Pancreas (tissue), 10 donors: ENCODE results near the gene CDKN1A. TPM values are rescaled to one million over a fixed set of nuclear protein-coding genes. Genes with fewer than 3 reads are reported as not detected.

Source experiments
- ATAC-seq, 4 donors: fragments of 200-7000 bp; cut with Tn5 transposase; one replicate each; pipeline versions ENCODE4 v1.8.0 to v1.9.1; 2020; ENCODE audit warnings: mild to moderate bottlenecking in 4 of 4, moderate library complexity in 4 of 4
- DNase-seq, 6 donors: peaks; one replicate each; pipeline ENCODE4 v3.0.0-alpha.2; 2020
- FAIRE-seq: peaks from 2 replicates; lab custom pipeline; 2012; peaks lifted over from hg19 to GRCh38; lab: Jason Lieb, UNC
- H3K27ac ChIP-seq, 4 donors: fragments of 200-600 bp; sonication (generic); 1 replicate in 3 of 4; 2 replicates in 1 of 4; pipeline versions ENCODE4 v1.5.0 to v1.8.0; 2020
- H3K27me3 ChIP-seq, 4 donors: fragments of 200-600 bp; one replicate each; pipeline ENCODE4 v1.8.0; 2021
- H3K36me3 ChIP-seq, 3 donors: fragments of 200-600 bp; sonication (generic) in 1 of 3; one replicate each; pipeline versions ENCODE4 v1.5.0 to v1.8.0; 2020 to 2021
- H3K4me1 ChIP-seq, 3 donors: fragments of 200-600 bp; one replicate each; pipeline ENCODE4 v1.8.0; 2021
- H3K4me3 ChIP-seq, 4 donors: fragments of 200-600 bp; sonication (generic) in 2 of 4; one replicate each; pipeline versions ENCODE4 v1.5.0 to v1.8.0; 2020 to 2021
- H3K9me3 ChIP-seq, 4 donors: fragments of 200-600 bp; one replicate each; pipeline ENCODE4 v1.8.0; 2021
- CTCF ChIP-seq, 4 donors: fragments of 200-600 bp; sonication (generic) in 3 of 4; IDR thresholded peaks; one replicate each; pipeline versions ENCODE4 v1.5.0 to v1.8.0; 2021; ENCODE audit warnings: antibody characterized with exemption in 4 of 4
- WGBS, 2 donors: extraction: QIAGEN DNeasy Blood & Tissue Kit; methylation state at CpG; one replicate each; pipeline ENCODE4 v1.1.7; 2013; 5-methylcytosine and 5-hydroxymethylcytosine counted together
- intact Hi-C, 3 donors: fragments of 100-400 bp; cut with DNase I; formaldehyde crosslinking; loops; one replicate each; pipeline versions ENCODE4 v1.11.1 to v1.14.2; 2022
- polyA plus RNA-seq, 2 donors: library from polyadenylated mRNA; stranded (reverse); fragments of 200-250 nt; gene quantifications; one replicate each; pipeline ENCODE4 v1.2.3, GENCODE V29; 2013
- total RNA-seq, 6 donors: library from RNA; stranded (reverse); fragmentation: NEBNext Ultra II Directional in 4 of 6; extraction: Animal tissue kit (Norgen Biotek cat#: 25700) in 4 of 6; gene quantifications; one replicate each; pipeline versions ENCODE4 v1.2.1 to v1.2.4, GENCODE V29; 2021 to 2023
- donor health status: healthy with polysubstance abuse.
- donor health status: DM: no; HTN: no; CAD: no; lungs with moderate emphysema.
- donor health status: DM: no; HTN: no; CAD: no.
- donor health status: control.
- donor health status: control.
- donor health status: Bipolar disorder and iron deficiency.
- donor health status: DM: yes; HTN: yes; CAD: no.
- donor health status: DM: no; HTN: no; CAD: no.
- donor health status: DM: no; HTN: no; CAD: no.
- donor health status: DM: yes; HTN: yes; CAD: no.

Gene CDKN1A
- total and polyA plus RNA-seq, 8 donors: 22.3 to 178 (median 44.1) TPM

DNA sequence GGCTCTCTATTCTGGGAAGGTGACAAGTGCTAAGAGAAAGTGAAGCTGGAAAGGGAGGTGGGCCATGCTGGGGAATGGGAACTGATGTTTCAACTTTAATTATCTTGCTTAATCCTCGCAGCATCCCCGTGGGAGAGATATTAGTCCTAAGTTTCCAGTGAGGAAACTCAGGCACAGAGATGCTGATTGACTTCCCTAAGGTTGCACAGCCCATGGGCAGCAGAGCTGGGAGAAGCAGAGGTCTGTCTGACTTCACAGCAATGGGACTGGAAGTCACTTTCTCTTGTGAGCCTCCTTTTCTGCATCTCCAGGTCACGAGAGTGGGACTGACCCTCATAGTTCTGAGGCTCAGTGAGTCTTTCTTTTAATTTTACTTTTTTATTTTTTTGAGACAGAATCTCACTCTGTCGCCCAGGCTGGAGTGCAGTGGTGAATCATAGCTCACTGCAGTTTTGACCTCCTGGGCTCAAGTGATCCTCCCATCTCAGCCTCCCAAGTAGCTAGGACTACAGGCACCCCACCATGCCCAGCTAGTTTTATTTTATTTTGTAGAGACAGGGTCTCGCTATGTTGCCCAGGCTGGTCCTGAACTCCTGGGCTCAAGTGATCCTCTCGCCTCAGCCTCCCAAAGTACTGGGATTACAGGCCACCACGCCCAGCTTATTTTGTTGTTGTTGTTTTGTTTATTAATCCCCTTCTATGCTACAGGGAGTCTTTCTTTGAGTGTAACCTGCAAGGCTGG lies 21.7 kb downstream of the CDKN1A start:
- DNase-seq: no peak
- no peak for FAIRE-seq

DNA sequence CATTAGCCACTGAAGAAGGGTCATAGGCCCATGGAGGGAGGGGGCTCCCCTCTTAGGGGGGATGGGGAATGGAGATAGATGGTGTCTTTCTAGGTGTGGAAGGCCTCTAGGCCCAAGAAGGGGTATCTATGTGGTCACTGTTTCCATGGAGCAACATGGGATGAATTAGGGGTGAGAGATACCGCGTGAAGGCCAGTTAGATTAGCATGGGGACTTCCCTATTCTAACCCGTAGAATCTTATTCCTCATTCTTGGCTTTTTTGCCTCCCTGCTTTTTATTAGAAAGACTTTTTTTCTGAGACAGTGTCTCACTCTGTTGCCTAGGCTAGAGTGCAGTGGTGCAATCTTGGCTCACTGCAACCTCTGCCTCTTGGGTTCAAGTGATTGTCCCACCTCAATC lies 22.3 kb downstream of the CDKN1A start:
- Histone ChIP-seq H3K27me3 (no peaks in the 10 kb centered on the region), H3K4me1 (peaks cover 0 to 2% (median 0%) of the 10 kb centered on the region in 3 donors), H3K36me3 (no peaks in the 10 kb centered on the region), H3K9me3 (no peaks in the 10 kb centered on the region), H3K4me3 (no peak overlapping the region), H3K27ac (no peak overlapping the region)
- ATAC-seq (no peak), FAIRE-seq (no peak), DNase-seq (peak in 1 of 6 donors; percentile 4)
- WGBS, 2 donors: 86 to 90% methylated on average over 3 of the region's 3 CpGs
- TF ChIP-seq CTCF (IDR thresholded peaks at IDR 0.05): no peak
- intact Hi-C loops: no loop called here

More for the DNA sequence above, 21.7 kb downstream of the CDKN1A start:
- 90 to 96% methylated on average over 7 of the region's 7 CpGs for WGBS, 2 donors
- ATAC-seq: no peak
- no peaks in the 10 kb centered on the region for H3K36me3 ChIP-seq
- TF ChIP-seq CTCF (IDR thresholded peaks at IDR 0.05): no peak
- H3K4me3 ChIP-seq: no peak overlapping the region
- H3K27me3 ChIP-seq: no peaks in the 10 kb centered on the region
- no peak overlapping the region for H3K27ac ChIP-seq
- H3K4me1 ChIP-seq: peaks cover 0 to 6% (median 0%) of the 10 kb centered on the region in 3 donors
- intact Hi-C loops: no loop called here
- no peaks in the 10 kb centered on the region for H3K9me3 ChIP-seq

DNA sequence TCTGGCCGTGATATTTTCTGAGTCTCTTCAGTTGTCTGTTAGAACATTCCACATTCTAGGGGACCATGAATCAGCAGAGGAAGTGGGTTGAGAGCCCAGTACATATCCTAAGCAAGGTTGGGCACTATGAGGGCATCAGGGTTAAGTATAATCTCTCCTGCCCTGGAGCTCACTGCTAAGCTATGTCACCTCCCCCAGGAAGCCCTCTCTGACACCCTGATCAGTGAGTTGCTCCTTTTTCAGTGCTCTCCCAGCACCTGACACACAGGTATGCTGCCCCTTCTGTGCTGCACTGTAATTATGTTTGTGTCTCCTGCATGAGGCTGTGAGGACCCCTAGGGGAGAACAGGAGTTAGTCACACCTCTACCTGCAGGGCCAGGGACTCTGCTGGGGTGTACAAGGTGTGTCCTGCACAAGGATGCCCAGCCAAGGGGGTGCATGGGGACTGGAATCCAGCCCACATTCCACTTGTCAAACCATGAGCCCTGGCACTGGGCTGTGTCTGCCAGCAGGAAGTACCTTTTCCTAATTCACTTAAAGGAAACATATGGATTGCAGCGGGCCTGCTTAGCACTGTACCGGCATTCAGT lies 23.0 kb downstream of the CDKN1A start:
- FAIRE-seq: no peak
- peak; percentile 75 to 79 (median 76) for ATAC-seq

GRCh38 chr6:36702656-36703055 lies 24.1 kb downstream of the CDKN1A start:
- H3K4me3 ChIP-seq: no peak overlapping the region
- DNase-seq (no peak), ATAC-seq (no peak), FAIRE-seq (no peak)
- no peaks in the 10 kb centered on the region for H3K4me1 ChIP-seq
- WGBS, 2 donors: 92 to 93% methylated on average over 3 of the region's 3 CpGs
- no peak for TF ChIP-seq CTCF (IDR thresholded peaks at IDR 0.05)
- no peaks in the 10 kb centered on the region for H3K36me3 ChIP-seq
- H3K27me3 ChIP-seq: no peaks in the 10 kb centered on the region
- no peak overlapping the region for H3K27ac ChIP-seq
- no peaks in the 10 kb centered on the region for H3K9me3 ChIP-seq
- intact Hi-C loops: no loop called here

More for the DNA sequence above, 23.0 kb downstream of the CDKN1A start:
- Histone ChIP-seq H3K4me1 (no peaks in the 10 kb centered on the region), H3K4me3 (no peak overlapping the region), H3K36me3 (no peaks in the 10 kb centered on the region), H3K9me3 (no peaks in the 10 kb centered on the region), H3K27me3 (no peaks in the 10 kb centered on the region), H3K27ac (no peak overlapping the region)
- DNase-seq: peak in 2 of 6 donors; percentile 29 to 57
- intact Hi-C loops: no loop called here
- WGBS, 2 donors: 74 to 77% methylated on average over 3 of the region's 3 CpGs
- TF ChIP-seq CTCF (IDR thresholded peaks at IDR 0.05): peak in 1 of 4 donors; percentile 10
